Coronary artery (tissue), 2 donors: ENCODE data around the gene NEUROD1.

Experiments used
- DNase-seq: peaks from one replicate; pipeline ENCODE4 v3.0.0-alpha.2; 2017; ENCODE audit warnings: low spot score
- H3K27ac ChIP-seq, 2 donors: fragments of 200-600 bp; sonication (generic); one replicate each; pipeline ENCODE4 v1.5.1; 2016 to 2019
- H3K4me3 ChIP-seq: fragments of 200-600 bp; sonication (generic); 2 replicates; pipeline ENCODE4 v1.5.1; 2016; ENCODE audit warnings: mild to moderate bottlenecking, moderate library complexity
- CTCF ChIP-seq: fragments of 200-600 bp; sonication (generic); IDR thresholded peaks from one replicate; pipeline ENCODE4 v1.5.1; 2019; ENCODE audit warnings: antibody characterized with exemption

Gene NEUROD1

GRCh38 chr2:181678861-181679543 lies 1.3 kb downstream of the NEUROD1 start:
- DNase-seq = no peak
- no peak overlapping the region for H3K4me3 ChIP-seq
- no peak for TF ChIP-seq CTCF
- H3K27ac ChIP-seq = no peak overlapping the region

- Histone ChIP-seq H3K27ac (no peak overlapping the region), H3K4me3 (no peak overlapping the region)
- no peak for TF ChIP-seq CTCF
- no peak for DNase-seq
Measured at GRCh38 chr2:181677912-181678586, 2.3 kb downstream of the NEUROD1 start.

DNA sequence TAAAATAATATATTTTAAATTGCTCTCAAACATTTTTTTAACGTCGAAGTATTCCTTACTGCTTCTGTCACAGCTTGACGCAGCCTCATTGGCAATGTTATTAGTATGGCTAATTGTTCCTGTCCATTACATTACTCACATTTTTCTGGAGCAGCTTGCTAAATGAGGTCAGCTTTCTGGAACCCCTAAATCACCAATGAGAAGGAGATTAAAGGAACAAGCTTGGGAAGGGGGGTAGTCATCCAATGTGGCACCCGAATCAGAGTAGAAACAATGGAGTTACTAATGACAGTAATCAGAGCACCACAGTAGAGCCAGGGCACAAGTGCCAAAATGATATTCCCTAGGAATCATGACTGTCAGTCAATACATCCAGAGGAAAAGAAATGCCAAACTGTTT lies 5.1 kb downstream of the NEUROD1 start:
- Histone ChIP-seq H3K4me3 (no peak overlapping the region), H3K27ac (no peak overlapping the region)
- no peak for DNase-seq
- TF ChIP-seq CTCF = no peak

- no peak overlapping the region for H3K4me3 ChIP-seq
- H3K27ac ChIP-seq = no peak overlapping the region
- no peak for TF ChIP-seq CTCF
- no peak for DNase-seq
Measured at GRCh38 chr2:181674461-181674860, 5.9 kb downstream of the NEUROD1 start.

- no peak overlapping the region for H3K27ac ChIP-seq
- no peak for TF ChIP-seq CTCF
- no peak overlapping the region for H3K4me3 ChIP-seq
- no peak for DNase-seq
Measured at GRCh38 chr2:181673173-181673572, 7.1 kb downstream of the NEUROD1 start.

- no peak overlapping the region for H3K4me3 ChIP-seq
- H3K27ac ChIP-seq = no peak overlapping the region
- no peak for DNase-seq
- no peak for TF ChIP-seq CTCF
Measured at GRCh38 chr2:181672255-181673008, 7.9 kb downstream of the NEUROD1 start.
